ENCODE results near the gene ROR1. TPM values are rescaled to one million over a fixed set of nuclear protein-coding genes. Genes with fewer than 3 reads are reported as not detected.

Gene ROR1
- total RNA-seq, 4 donors from 2014 or later, result 2.6 to 37.6 (median 11.5) TPM

- no peaks in the 10 kb centered on the region for H3K36me3 ChIP-seq
- H3K27ac ChIP-seq, result no peak overlapping the region
- intact Hi-C loops (cut with DNase I; ENCODE audit: low total_unique reads), result no loop called here
- H3K4me3 ChIP-seq, result no peak overlapping the region
- no peaks in the 10 kb centered on the region for H3K9me3 ChIP-seq
- TF ChIP-seq CTCF (IDR thresholded peaks at IDR 0.05), result no peak
- TF ChIP-seq POLR2A (IDR thresholded peaks at IDR 0.05), result no peak
- no peaks in the 10 kb centered on the region for H3K27me3 ChIP-seq
- DNase-seq, result no peak
- no peaks in the 10 kb centered on the region for H3K4me1 ChIP-seq
Measured at GRCh38 chr1:63802109-63802508, 28.3 kb downstream of the ROR1 start.

- intact Hi-C loops (cut with DNase I; ENCODE audit: low total_unique reads), result no loop called here
- Histone ChIP-seq H3K4me1 (no peaks in the 10 kb centered on the region), H3K27me3 (no peaks in the 10 kb centered on the region), H3K4me3 (no peak overlapping the region), H3K36me3 (no peaks in the 10 kb centered on the region), H3K27ac (no peak overlapping the region), H3K9me3 (no peaks in the 10 kb centered on the region)
- TF ChIP-seq POLR2A (IDR thresholded peaks at IDR 0.05) (no peak), CTCF (IDR thresholded peaks at IDR 0.05) (no peak)
- no peak for DNase-seq
Measured at GRCh38 chr1:63804829-63805484, 31.1 kb downstream of the ROR1 start.

- H3K4me1 ChIP-seq, result no peaks in the 10 kb centered on the region
- H3K27ac ChIP-seq, result no peak overlapping the region
- no peaks in the 10 kb centered on the region for H3K27me3 ChIP-seq
- intact Hi-C loops (cut with DNase I; ENCODE audit: low total_unique reads), result no loop called here
- no peak for DNase-seq
- no peak overlapping the region for H3K4me3 ChIP-seq
- TF ChIP-seq POLR2A (IDR thresholded peaks at IDR 0.05), result no peak
- no peak for TF ChIP-seq CTCF (IDR thresholded peaks at IDR 0.05)
- H3K9me3 ChIP-seq, result no peaks in the 10 kb centered on the region
- no peaks in the 10 kb centered on the region for H3K36me3 ChIP-seq
Measured at GRCh38 chr1:63807046-63807445, 33.2 kb downstream of the ROR1 start.

- H3K4me1 ChIP-seq, result no peaks in the 10 kb centered on the region
- H3K27ac ChIP-seq, result no peak overlapping the region
Measured at GRCh38 chr1:63810936-63811469, 37.2 kb downstream of the ROR1 start.

More at GRCh38 chr1:63810936-63811469, 37.2 kb downstream of the ROR1 start:
- Histone ChIP-seq H3K9me3 (no peaks in the 10 kb centered on the region), H3K36me3 (no peaks in the 10 kb centered on the region), H3K27me3 (no peaks in the 10 kb centered on the region), H3K4me3 (no peak overlapping the region)
- DNase-seq, result no peak
- TF ChIP-seq CTCF (IDR thresholded peaks at IDR 0.05), result no peak
- no peak for TF ChIP-seq POLR2A (IDR thresholded peaks at IDR 0.05)
- intact Hi-C loops (cut with DNase I; ENCODE audit: low total_unique reads), result no loop called here

Measured in uterus (tissue), 4 donors.